ENCODE measurements around the gene SLC44A3.

DNA sequence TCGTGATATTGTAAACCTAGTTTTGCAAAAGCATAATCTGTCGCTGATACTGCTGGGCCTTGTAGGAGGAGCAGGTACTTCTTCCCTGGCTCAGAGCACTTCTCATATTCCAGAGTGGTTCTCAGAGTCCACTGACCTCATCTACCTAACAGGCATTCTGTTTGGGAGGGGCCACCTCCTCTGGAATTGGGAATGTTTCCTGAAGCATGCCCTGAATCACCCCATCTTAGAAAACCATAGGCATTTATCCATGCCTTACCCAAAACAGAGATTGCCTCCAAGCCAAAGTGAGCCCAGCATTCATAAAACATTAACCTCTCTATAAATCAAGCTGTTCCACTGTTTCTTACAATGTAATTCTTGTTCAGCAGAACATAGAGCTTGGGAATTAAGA lies 35.1 kb downstream of the SLC44A3 start:
- TF ChIP-seq, protein P1, sequence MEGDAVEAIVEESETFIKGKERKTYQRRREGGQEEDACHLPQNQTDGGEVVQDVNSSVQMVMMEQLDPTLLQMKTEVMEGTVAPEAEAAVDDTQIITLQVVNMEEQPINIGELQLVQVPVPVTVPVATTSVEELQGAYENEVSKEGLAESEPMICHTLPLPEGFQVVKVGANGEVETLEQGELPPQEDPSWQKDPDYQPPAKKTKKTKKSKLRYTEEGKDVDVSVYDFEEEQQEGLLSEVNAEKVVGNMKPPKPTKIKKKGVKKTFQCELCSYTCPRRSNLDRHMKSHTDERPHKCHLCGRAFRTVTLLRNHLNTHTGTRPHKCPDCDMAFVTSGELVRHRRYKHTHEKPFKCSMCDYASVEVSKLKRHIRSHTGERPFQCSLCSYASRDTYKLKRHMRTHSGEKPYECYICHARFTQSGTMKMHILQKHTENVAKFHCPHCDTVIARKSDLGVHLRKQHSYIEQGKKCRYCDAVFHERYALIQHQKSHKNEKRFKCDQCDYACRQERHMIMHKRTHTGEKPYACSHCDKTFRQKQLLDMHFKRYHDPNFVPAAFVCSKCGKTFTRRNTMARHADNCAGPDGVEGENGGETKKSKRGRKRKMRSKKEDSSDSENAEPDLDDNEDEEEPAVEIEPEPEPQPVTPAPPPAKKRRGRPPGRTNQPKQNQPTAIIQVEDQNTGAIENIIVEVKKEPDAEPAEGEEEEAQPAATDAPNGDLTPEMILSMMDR (IDR thresholded peaks at IDR 0.05; ENCODE audit: low read depth, low read length) = no peak
- TF ChIP-seq POLR2A (IDR thresholded peaks at IDR 0.05; ENCODE audit: extremely low read depth, insufficient read length) = no peak
- TF ChIP-seq MYC (IDR thresholded peaks at IDR 0.05; ENCODE audit: low read depth, low read length) = no peak
